ENCODE measurements around the gene CLEC18A. TPM values are rescaled to one million over a fixed set of nuclear protein-coding genes. Genes with fewer than 3 reads are reported as not detected.

Gene CLEC18A
- 0.32 and 1.5 TPM in 2 replicates for total RNA-seq

GRCh38 chr16:69951017-69951671, at the start of gene CLEC18A:
Gene CLEC18A (plus strand): TSS chr16:69951334. CDS start chr16:69951367, 33 bp downstream.

Other genes starting within 250 kb of the CLEC18A start
- 122 and 153 TPM in 2 replicates for gene NQO1, start 224.8 kb upstream of the CLEC18A start, total RNA-seq
- gene NOB1, start 196.4 kb upstream of the CLEC18A start, total RNA-seq, result 11.9 and 12.4 TPM in 2 replicates
- 11.0 and 24.2 TPM in 2 replicates for gene WWP2, start 189.0 kb upstream of the CLEC18A start, total RNA-seq
- gene PDPR, start 163.0 kb downstream of the CLEC18A start, total RNA-seq, result 14.0 and 15.9 TPM in 2 replicates
- 0.23 and 0.59 TPM in 2 replicates for gene CLEC18C, start 222.5 kb downstream of the CLEC18A start, total RNA-seq